GM12878 (cell line): ENCODE results near the gene STEAP1.

Experiments used
- CREM ChIP-seq: IDR thresholded peaks from 2 replicates; pipeline ENCODE4 v1.6.1; 2014; ENCODE audit warnings: antibody characterized with exemption, low read depth
- CTCF ChIP-seq, 3 experiments: IDR thresholded peaks in 2 of 3; conservative IDR thresholded peaks in 1 of 3; 2 replicates each; pipeline ENCODE4 v1.5.1; 2011; ENCODE audit warnings: low read depth in 3 of 3, low read length in 3 of 3, mild to moderate bottlenecking in 3 of 3, control low read depth in 2 of 3, moderate library complexity in 2 of 3, inconsistent platforms in 1 of 3, mixed read lengths in 1 of 3; ENCODE audit not compliant: control insufficient read depth in 2 of 3, insufficient read depth in 1 of 3; ENCODE audit errors: extremely low read depth in 1 of 3
- ELK1 ChIP-seq: IDR thresholded peaks from 2 replicates; pipeline ENCODE4 v1.6.1; 2012; ENCODE audit warnings: low read depth, low read length, improper control_type of control experiment
- FOS ChIP-seq: IDR thresholded peaks from 3 replicates; pipeline ENCODE4 v1.6.1; 2011; ENCODE audit warnings: borderline replicate concordance; ENCODE audit not compliant: insufficient read length; ENCODE audit errors: extremely low read depth
- KLF5 ChIP-seq: fragments of 450-650 bp; IDR thresholded peaks from 2 replicates; pipeline ENCODE4 v1.6.1; 2014; ENCODE audit warnings: mild to moderate bottlenecking; ENCODE audit not compliant: partially characterized antibody
- REST ChIP-seq: IDR thresholded peaks from 2 replicates; pipeline ENCODE4 v1.6.1; 2012; ENCODE audit warnings: mild to moderate bottlenecking, low read depth, low read length
- SUZ12 ChIP-seq: fragments of 200-600 bp; sonication (generic); IDR thresholded peaks from one replicate; pipeline ENCODE4 v1.6.1; 2018; ENCODE audit warnings: antibody characterized with exemption, mild to moderate bottlenecking; ENCODE audit not compliant: unreplicated experiment
- TBL1XR1 ChIP-seq: IDR thresholded peaks from 2 replicates; pipeline ENCODE4 v1.6.1; 2012; ENCODE audit warnings: low read depth, low read length, improper control_type of control experiment

- TF ChIP-seq KLF5, result no peak
- no peak for TF ChIP-seq CTCF (IDR thresholded peaks at IDR 0.05 in 2 of 3, conservative IDR thresholded peaks at IDR 0.05 in 1 of 3; ENCODE audit: control insufficient read depth in 2 of 3, extremely low read depth in 1 of 3, insufficient read depth in 1 of 3, low read depth in 3 of 3, low read length in 3 of 3)
- no peak for TF ChIP-seq ELK1
- TF ChIP-seq SUZ12, result no peak
- no peak for TF ChIP-seq TBL1XR1
- TF ChIP-seq FOS, result no peak
- TF ChIP-seq CREM, result no peak
- no peak for TF ChIP-seq REST
These were observed 34.0 kb downstream of the STEAP1 start for GRCh38 chr7:90188281-90188680.
